GM12878 (cell line): ENCODE data around the gene SLC1A1.
"Not testable (repeated sequence)": the region's sequence is repeated elsewhere in the genome, so short reads cannot be mapped to it uniquely, and the experiment has no call there.

Experiments used
- CTCF ChIP-seq, 3 experiments: IDR thresholded peaks in 2 of 3; conservative IDR thresholded peaks in 1 of 3; 2 replicates each; pipeline ENCODE4 v1.5.1; 2011; ENCODE audit warnings: low read depth in 3 of 3, low read length in 3 of 3, mild to moderate bottlenecking in 3 of 3, control low read depth in 2 of 3, moderate library complexity in 2 of 3, inconsistent platforms in 1 of 3, mixed read lengths in 1 of 3; ENCODE audit not compliant: control insufficient read depth in 2 of 3, insufficient read depth in 1 of 3; ENCODE audit errors: extremely low read depth in 1 of 3
- EZH2 ChIP-seq: IDR thresholded peaks from 2 replicates; pipeline ENCODE4 v1.6.1; 2012; ENCODE audit warnings: low read depth, mild to moderate bottlenecking, control low read depth, inconsistent platforms, low read length, borderline replicate concordance; ENCODE audit not compliant: control insufficient read depth
- FOXM1 ChIP-seq: IDR thresholded peaks from 2 replicates; pipeline ENCODE4 v1.6.1; 2012; ENCODE audit warnings: low read depth, mild to moderate bottlenecking, inconsistent platforms, low read length, moderate library complexity
- GATAD2B ChIP-seq: fragments of 450-650 bp; conservative IDR thresholded peaks from 2 replicates; pipeline ENCODE4 v1.6.1; 2017; ENCODE audit warnings: low read depth, mild to moderate bottlenecking, moderate library complexity
- HDGF ChIP-seq: fragments of 450-650 bp; IDR thresholded peaks from 2 replicates; pipeline ENCODE4 v1.6.1; 2016; ENCODE audit warnings: antibody characterized with exemption
- IRF3 ChIP-seq: fragments of 450-650 bp; IDR thresholded peaks from 2 replicates; pipeline ENCODE4 v1.6.1; 2014; ENCODE audit warnings: mild to moderate bottlenecking
- IRF4 ChIP-seq: IDR thresholded peaks from 2 replicates; pipeline ENCODE4 v1.6.1; 2011; ENCODE audit warnings: low read depth, low read length
- NFIC ChIP-seq: IDR thresholded peaks from 2 replicates; pipeline ENCODE4 v1.6.1; 2012; ENCODE audit warnings: low read depth, mild to moderate bottlenecking, inconsistent platforms, low read length, moderate library complexity
- POLR2A ChIP-seq: IDR thresholded peaks from 2 replicates; pipeline ENCODE4 v1.6.1; 2011; ENCODE audit warnings: low read depth, mild to moderate bottlenecking, low read length
- POLR2AphosphoS5 ChIP-seq: IDR thresholded peaks from 2 replicates; pipeline ENCODE4 v1.6.1; 2011; ENCODE audit warnings: mild to moderate bottlenecking, low read length, inconsistent platforms
- SIN3A ChIP-seq: IDR thresholded peaks from 2 replicates; pipeline ENCODE4 v1.6.1; 2012; ENCODE audit warnings: low read depth, low read length, improper control_type of control experiment
- YY1 ChIP-seq: IDR thresholded peaks from 2 replicates; pipeline ENCODE4 v1.6.1; 2011; ENCODE audit warnings: low read depth, mild to moderate bottlenecking, low read length
- TF ChIP-seq, protein P1 (sequence below): fragments of 450-650 bp; IDR thresholded peaks from 2 replicates; pipeline ENCODE4 v1.6.1; 2016; ENCODE audit warnings: mild to moderate bottlenecking, moderate library complexity, borderline replicate concordance
- TF ChIP-seq, protein P2 (sequence below): IDR thresholded peaks from 2 replicates; pipeline ENCODE4 v1.6.1; 2012; ENCODE audit warnings: improper control_type of control experiment, low read depth, low read length; ENCODE audit not compliant: insufficient replicate concordance

DNA sequence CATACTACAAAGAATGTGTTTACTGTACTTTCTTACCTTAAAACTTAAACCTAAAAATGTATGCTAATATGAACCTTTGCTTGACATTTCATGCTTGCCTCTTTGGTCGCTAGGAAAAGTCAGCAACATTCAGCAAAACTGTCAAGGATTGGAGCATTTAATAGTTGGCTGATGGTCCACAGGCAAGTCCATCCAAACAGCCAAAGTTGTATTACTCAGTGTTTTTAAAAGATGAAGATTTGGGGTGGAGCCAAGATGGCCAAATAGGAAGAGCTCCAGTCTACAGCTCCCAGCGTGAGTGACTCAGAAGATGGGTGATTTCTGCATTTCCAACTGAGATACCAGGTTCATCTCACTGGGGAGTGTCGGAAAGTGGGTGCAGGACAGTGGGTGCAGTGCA lies 40.6 kb downstream of the SLC1A1 start:
- TF ChIP-seq HDGF; IRF3; CTCF (IDR thresholded peaks at IDR 0.05 in 2 of 3, conservative IDR thresholded peaks at IDR 0.05 in 1 of 3; ENCODE audit: control insufficient read depth in 2 of 3, extremely low read depth in 1 of 3, insufficient read depth in 1 of 3, low read depth in 3 of 3, low read length in 3 of 3); SIN3A; POLR2A; POLR2AphosphoS5; FOXM1; GATAD2B; YY1; IRF4; EZH2; NFIC: not testable (repeated sequence)
- TF ChIP-seq, protein P1, sequence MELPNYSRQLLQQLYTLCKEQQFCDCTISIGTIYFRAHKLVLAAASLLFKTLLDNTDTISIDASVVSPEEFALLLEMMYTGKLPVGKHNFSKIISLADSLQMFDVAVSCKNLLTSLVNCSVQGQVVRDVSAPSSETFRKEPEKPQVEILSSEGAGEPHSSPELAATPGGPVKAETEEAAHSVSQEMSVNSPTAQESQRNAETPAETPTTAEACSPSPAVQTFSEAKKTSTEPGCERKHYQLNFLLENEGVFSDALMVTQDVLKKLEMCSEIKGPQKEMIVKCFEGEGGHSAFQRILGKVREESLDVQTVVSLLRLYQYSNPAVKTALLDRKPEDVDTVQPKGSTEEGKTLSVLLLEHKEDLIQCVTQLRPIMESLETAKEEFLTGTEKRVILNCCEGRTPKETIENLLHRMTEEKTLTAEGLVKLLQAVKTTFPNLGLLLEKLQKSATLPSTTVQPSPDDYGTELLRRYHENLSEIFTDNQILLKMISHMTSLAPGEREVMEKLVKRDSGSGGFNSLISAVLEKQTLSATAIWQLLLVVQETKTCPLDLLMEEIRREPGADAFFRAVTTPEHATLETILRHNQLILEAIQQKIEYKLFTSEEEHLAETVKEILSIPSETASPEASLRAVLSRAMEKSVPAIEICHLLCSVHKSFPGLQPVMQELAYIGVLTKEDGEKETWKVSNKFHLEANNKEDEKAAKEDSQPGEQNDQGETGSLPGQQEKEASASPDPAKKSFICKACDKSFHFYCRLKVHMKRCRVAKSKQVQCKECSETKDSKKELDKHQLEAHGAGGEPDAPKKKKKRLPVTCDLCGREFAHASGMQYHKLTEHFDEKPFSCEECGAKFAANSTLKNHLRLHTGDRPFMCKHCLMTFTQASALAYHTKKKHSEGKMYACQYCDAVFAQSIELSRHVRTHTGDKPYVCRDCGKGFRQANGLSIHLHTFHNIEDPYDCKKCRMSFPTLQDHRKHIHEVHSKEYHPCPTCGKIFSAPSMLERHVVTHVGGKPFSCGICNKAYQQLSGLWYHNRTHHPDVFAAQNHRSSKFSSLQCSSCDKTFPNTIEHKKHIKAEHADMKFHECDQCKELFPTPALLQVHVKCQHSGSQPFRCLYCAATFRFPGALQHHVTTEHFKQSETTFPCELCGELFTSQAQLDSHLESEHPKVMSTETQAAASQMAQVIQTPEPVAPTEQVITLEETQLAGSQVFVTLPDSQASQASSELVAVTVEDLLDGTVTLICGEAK: not testable (repeated sequence)
- TF ChIP-seq, protein P2, sequence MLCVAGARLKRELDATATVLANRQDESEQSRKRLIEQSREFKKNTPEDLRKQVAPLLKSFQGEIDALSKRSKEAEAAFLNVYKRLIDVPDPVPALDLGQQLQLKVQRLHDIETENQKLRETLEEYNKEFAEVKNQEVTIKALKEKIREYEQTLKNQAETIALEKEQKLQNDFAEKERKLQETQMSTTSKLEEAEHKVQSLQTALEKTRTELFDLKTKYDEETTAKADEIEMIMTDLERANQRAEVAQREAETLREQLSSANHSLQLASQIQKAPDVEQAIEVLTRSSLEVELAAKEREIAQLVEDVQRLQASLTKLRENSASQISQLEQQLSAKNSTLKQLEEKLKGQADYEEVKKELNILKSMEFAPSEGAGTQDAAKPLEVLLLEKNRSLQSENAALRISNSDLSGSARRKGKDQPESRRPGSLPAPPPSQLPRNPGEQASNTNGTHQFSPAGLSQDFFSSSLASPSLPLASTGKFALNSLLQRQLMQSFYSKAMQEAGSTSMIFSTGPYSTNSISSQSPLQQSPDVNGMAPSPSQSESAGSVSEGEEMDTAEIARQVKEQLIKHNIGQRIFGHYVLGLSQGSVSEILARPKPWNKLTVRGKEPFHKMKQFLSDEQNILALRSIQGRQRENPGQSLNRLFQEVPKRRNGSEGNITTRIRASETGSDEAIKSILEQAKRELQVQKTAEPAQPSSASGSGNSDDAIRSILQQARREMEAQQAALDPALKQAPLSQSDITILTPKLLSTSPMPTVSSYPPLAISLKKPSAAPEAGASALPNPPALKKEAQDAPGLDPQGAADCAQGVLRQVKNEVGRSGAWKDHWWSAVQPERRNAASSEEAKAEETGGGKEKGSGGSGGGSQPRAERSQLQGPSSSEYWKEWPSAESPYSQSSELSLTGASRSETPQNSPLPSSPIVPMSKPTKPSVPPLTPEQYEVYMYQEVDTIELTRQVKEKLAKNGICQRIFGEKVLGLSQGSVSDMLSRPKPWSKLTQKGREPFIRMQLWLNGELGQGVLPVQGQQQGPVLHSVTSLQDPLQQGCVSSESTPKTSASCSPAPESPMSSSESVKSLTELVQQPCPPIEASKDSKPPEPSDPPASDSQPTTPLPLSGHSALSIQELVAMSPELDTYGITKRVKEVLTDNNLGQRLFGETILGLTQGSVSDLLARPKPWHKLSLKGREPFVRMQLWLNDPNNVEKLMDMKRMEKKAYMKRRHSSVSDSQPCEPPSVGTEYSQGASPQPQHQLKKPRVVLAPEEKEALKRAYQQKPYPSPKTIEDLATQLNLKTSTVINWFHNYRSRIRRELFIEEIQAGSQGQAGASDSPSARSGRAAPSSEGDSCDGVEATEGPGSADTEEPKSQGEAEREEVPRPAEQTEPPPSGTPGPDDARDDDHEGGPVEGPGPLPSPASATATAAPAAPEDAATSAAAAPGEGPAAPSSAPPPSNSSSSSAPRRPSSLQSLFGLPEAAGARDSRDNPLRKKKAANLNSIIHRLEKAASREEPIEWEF: not testable (repeated sequence)
